Measurements from ENCODE around the gene ALX1. TPM values are rescaled to one million over a fixed set of nuclear protein-coding genes. Genes with fewer than 3 reads are reported as not detected.

The ALX1 gene
- total and polyA plus RNA-seq, 2 of the 4 experiments (the other 2 are of a cell fraction) = not detected

- no peak for DNase-seq
- H2BK120ac ChIP-seq (ENCODE audit: low read depth, low read length) = no peak overlapping the region
- no peak for ATAC-seq (ENCODE audit: low read depth)
- H2BK5ac ChIP-seq (ENCODE audit: low read depth, low read length, poor library complexity, severe bottlenecking) = no peak overlapping the region
- ChIA-PET CTCF (no interaction called here), POLR2A (ENCODE audit: unreplicated experiment) (no interaction called here)
- H2AK9ac ChIP-seq (replicated peaks; ENCODE audit: low read depth, low read length, poor library complexity) = no peak overlapping the region
- no peak for TF ChIP-seq SMC3 (IDR thresholded peaks at IDR 0.05; ENCODE audit: low read depth, low read length)
- no CpG with 5 or more reads among the region's 2 CpGs for WGBS, 2 experiments (ENCODE audit: extremely low coverage in 2 of 2, insufficient read length in 1 of 2)
- no peak overlapping the region for H3K9ac ChIP-seq (ENCODE audit: low read depth, low read length)
- no peaks in the 10 kb centered on the region for H3K9me3 ChIP-seq (ENCODE audit: control insufficient read depth, insufficient read depth, low read length)
- no peaks in the 10 kb centered on the region for H3K4me1 ChIP-seq (ENCODE audit: control insufficient read depth, insufficient read depth, low read length)
- no peak overlapping the region for H3K23ac ChIP-seq (ENCODE audit: low read depth, low read length)
- in situ Hi-C loops (cut with MboI; ENCODE audit: low sequenced_read_pairs) = no loop called here
- no peak overlapping the region for H2BK20ac ChIP-seq (ENCODE audit: low read depth, low read length)
- H3K27me3 ChIP-seq (ENCODE audit: control insufficient read depth, insufficient read depth, low read length) = no peaks in the 10 kb centered on the region
- no peak overlapping the region for H3K56ac ChIP-seq (ENCODE audit: extremely low read depth, insufficient read depth, low read length)
- H3K79me1 ChIP-seq (ENCODE audit: low read depth in 1 of 2, low read length in 2 of 2) = no peaks in the 10 kb centered on the region
- H3K18ac ChIP-seq (ENCODE audit: low read depth, low read length) = no peak overlapping the region
- H4K20me1 ChIP-seq (ENCODE audit: insufficient read depth, low read length) = no peaks in the 10 kb centered on the region
- no peaks in the 10 kb centered on the region for H3K9me1 ChIP-seq (ENCODE audit: insufficient read depth, low read length)
- H3K36me3 ChIP-seq (ENCODE audit: control insufficient read depth, insufficient read depth, low read length) = no peaks in the 10 kb centered on the region
- H4K8ac ChIP-seq (ENCODE audit: low read depth in 2 of 2, low read length in 2 of 2) = no peak overlapping the region
- H2BK15ac ChIP-seq (ENCODE audit: low read depth, low read length) = no peak overlapping the region
- dilution Hi-C loops (cut with HindIII; ENCODE audit: low sequenced_read_pairs, unreplicated experiment) = no loop called here
- H3K4me2 ChIP-seq (ENCODE audit: low read depth, low read length) = no peak overlapping the region
- intact Hi-C loops (cut with micrococcal nuclease) = no loop called here
- no peak overlapping the region for H3K14ac ChIP-seq (replicated peaks; ENCODE audit: low read depth, low read length)
- no peak overlapping the region for H4K5ac ChIP-seq (ENCODE audit: low read depth, low read length)
- no peak overlapping the region for H3K4me3 ChIP-seq (ENCODE audit: insufficient read depth, low read depth, low read length)
- H3K4ac ChIP-seq (ENCODE audit: low read depth, low read length) = no peak overlapping the region
- H3K27ac ChIP-seq (ENCODE audit: insufficient read depth, low read length) = no peak overlapping the region
- no peak overlapping the region for H2AK5ac ChIP-seq (ENCODE audit: low read depth, low read length)
- H2AFZ ChIP-seq (replicated peaks; ENCODE audit: low read length, poor library complexity) = no peak overlapping the region
- H4K91ac ChIP-seq (ENCODE audit: insufficient read depth, low read depth, low read length) = no peak overlapping the region
- BruUV-seq (replicated peaks) = no TSS peak
Observed at GRCh38 chr12:85322715-85323114, 42.7 kb downstream of the ALX1 start.
